GM23338 (cell line): ENCODE data around the gene SORT1. TPM values are rescaled to one million over a fixed set of nuclear protein-coding genes. Genes with fewer than 3 reads are reported as not detected.

ENCODE experiments used
- ATAC-seq: fragments of 200-7000 bp; cut with Tn5 transposase; 3 replicates; pipeline ENCODE4 v1.9.1; 2020
- DNase-seq: peaks from one replicate; pipeline ENCODE4 v3.0.0-alpha.2; 2015; ENCODE audit warnings: low spot score
- H2AFZ ChIP-seq: fragments of 200-600 bp; sonication (generic); 2 replicates; pipeline ENCODE4 v1.8.0; 2016; ENCODE audit warnings: antibody characterized with exemption, mild to moderate bottlenecking, moderate library complexity
- H3F3A ChIP-seq: fragments of 200-600 bp; sonication (generic); replicated peaks from 2 replicates; pipeline ENCODE4 v1.8.0; 2017; ENCODE audit warnings: antibody characterized with exemption, mixed run types, low read depth
- H3K27ac ChIP-seq: fragments of 200-600 bp; sonication (generic); 2 replicates; pipeline ENCODE4 v1.6.1; 2016; ENCODE audit warnings: low read depth
- H3K27me3 ChIP-seq: fragments of 200-600 bp; sonication (generic); 2 replicates; pipeline ENCODE4 v1.8.0; 2016; ENCODE audit warnings: mild to moderate bottlenecking, mixed run types, moderate library complexity; ENCODE audit not compliant: insufficient read depth
- H3K36me3 ChIP-seq: fragments of 200-600 bp; sonication (generic); 2 replicates; pipeline ENCODE4 v1.8.0; 2016; ENCODE audit warnings: mild to moderate bottlenecking; ENCODE audit not compliant: insufficient read depth
- H3K4me1 ChIP-seq: fragments of 200-600 bp; sonication (generic); 2 replicates; pipeline ENCODE4 v1.8.0; 2016; ENCODE audit warnings: mild to moderate bottlenecking, moderate library complexity; ENCODE audit not compliant: insufficient read depth
- H3K4me2 ChIP-seq: fragments of 200-600 bp; sonication (generic); 2 replicates; pipeline ENCODE4 v1.7.1; 2017; ENCODE audit warnings: mixed run types
- H3K4me3 ChIP-seq: fragments of 200-600 bp; sonication (generic); 2 replicates; pipeline ENCODE4 v1.6.1; 2016; ENCODE audit warnings: mixed run types
- H3K79me2 ChIP-seq: fragments of 200-600 bp; sonication (generic); replicated peaks from 2 replicates; pipeline ENCODE4 v1.8.0; 2017; ENCODE audit warnings: mild to moderate bottlenecking; ENCODE audit not compliant: insufficient read depth
- H3K9me2 ChIP-seq: fragments of 200-600 bp; sonication (generic); 2 replicates; pipeline ENCODE4 v1.8.0; 2017; ENCODE audit not compliant: insufficient read depth
- H4K20me1 ChIP-seq: fragments of 200-600 bp; sonication (generic); replicated peaks from 2 replicates; pipeline ENCODE4 v1.8.0; 2017; ENCODE audit warnings: mild to moderate bottlenecking; ENCODE audit not compliant: insufficient read depth
- H3K27ac Mint-ChIP-seq: 2 replicates; pipeline ENCODE4 v1.8.0; 2020; ENCODE audit warnings: inconsistent platforms, mild to moderate bottlenecking, moderate library complexity, mixed read lengths
- H3K27me3 Mint-ChIP-seq: 3 replicates; pipeline ENCODE4 v1.8.0; 2022; ENCODE audit warnings: low read depth, mild to moderate bottlenecking, moderate library complexity, mixed read lengths, inconsistent platforms; ENCODE audit not compliant: insufficient read depth, poor library complexity
- H3K36me3 Mint-ChIP-seq: 3 replicates; pipeline ENCODE4 v1.8.0; 2021; ENCODE audit warnings: low read depth, mild to moderate bottlenecking, inconsistent platforms, moderate library complexity, mixed read lengths
- H3K4me1 Mint-ChIP-seq: 3 replicates; pipeline ENCODE4 v1.8.0; 2020; ENCODE audit warnings: mild to moderate bottlenecking, inconsistent platforms, mixed read lengths
- H3K4me3 Mint-ChIP-seq: 3 replicates; pipeline ENCODE4 v1.8.0; 2021; ENCODE audit warnings: moderate library complexity, mild to moderate bottlenecking, inconsistent platforms, mixed read lengths
- H3K9me3 Mint-ChIP-seq: 3 replicates; pipeline ENCODE4 v1.8.0; 2020; ENCODE audit warnings: moderate library complexity, mild to moderate bottlenecking, inconsistent platforms, mixed read lengths
- CTCF ChIP-seq, 2 experiments: fragments of 200-600 bp in 1 of 2; sonication (generic) in 1 of 2; conservative IDR thresholded peaks; 2 replicates each; pipeline versions ENCODE4 v1.5.1 to v1.6.1; 2016 to 2017; ENCODE audit warnings: antibody characterized with exemption in 2 of 2, low read depth in 2 of 2, mild to moderate bottlenecking in 2 of 2, moderate library complexity in 1 of 2
- ETS1 ChIP-seq: IDR thresholded peaks from 2 replicates; pipeline ENCODE4 v1.6.1; 2016; ENCODE audit warnings: antibody characterized with exemption
- EZH2 ChIP-seq: fragments of 200-600 bp; sonication (generic); IDR thresholded peaks from one replicate; pipeline ENCODE4 v1.8.0; 2017; ENCODE audit warnings: antibody characterized with exemption, mild to moderate bottlenecking, low read depth; ENCODE audit not compliant: unreplicated experiment
- EZH2phosphoT487 ChIP-seq: fragments of 200-600 bp; sonication (generic); IDR thresholded peaks from one replicate; pipeline ENCODE4 v1.8.1; 2018; ENCODE audit warnings: antibody characterized with exemption; ENCODE audit not compliant: unreplicated experiment
- JUNB ChIP-seq: IDR thresholded peaks from one replicate; pipeline ENCODE4 v1.6.1; 2016; ENCODE audit warnings: antibody characterized with exemption; ENCODE audit not compliant: unreplicated experiment
- ZNF331 ChIP-seq: fragments of 250-450 bp; sonication (Bioruptor Pico); IDR thresholded peaks from 2 replicates; pipeline ENCODE4 v1.5.0; 2020; ENCODE audit warnings: low read depth, mild to moderate bottlenecking, moderate library complexity
- ZNF462 ChIP-seq: fragments of 250-450 bp; sonication (Bioruptor Pico); IDR thresholded peaks from 2 replicates; pipeline ENCODE4 v1.5.0; 2020; ENCODE audit warnings: mild to moderate bottlenecking, moderate library complexity
- polyA plus RNA-seq: library from polyadenylated mRNA; unstranded; fragments of >200 nt; fragmentation: Nextera tagmentation; extraction: Ambion mirVana; gene quantifications from 2 replicates; pipeline ENCODE4 v1.2.1, GENCODE V29; 2016
- total RNA-seq: library from RNA; depleted of rRNA; stranded (reverse); fragments of >200 nt; shearing (Covaris generic); gene quantifications from 2 replicates; pipeline ENCODE4 v1.2.3, GENCODE V29; 2014

The SORT1 gene
- total and polyA plus RNA-seq, 2 experiments from 2014 or later, result 10.9 to 55.4 TPM

- H3K4me2 ChIP-seq, result no peak overlapping the region
- TF ChIP-seq ZNF331 (CRISPR knock-in tag) (no peak), CTCF (conservative IDR thresholded peaks at IDR 0.05; ENCODE audit: low read depth in 2 of 2) (no peak)
Measured at GRCh38 chr1:109412551-109412950, 14.8 kb upstream of the SORT1 start.

GRCh38 chr1:109404838-109405237, 7.1 kb upstream of the SORT1 start:
- ATAC-seq (no peak), DNase-seq (no peak)
- no peaks in the 10 kb centered on the region; the same call in 1 of the 2 replicates for H3F3A ChIP-seq
- H3K27me3 ChIP-seq, result no peaks in the 10 kb centered on the region
- no peaks in the 10 kb centered on the region for H3K4me1 Mint-ChIP-seq
- peaks cover 49% of the 10 kb centered on the region for H3K36me3 Mint-ChIP-seq
- no peak overlapping the region for H3K4me3 Mint-ChIP-seq
- H3K36me3 ChIP-seq, result peaks cover 18% of the 10 kb centered on the region
- peaks cover 3% of the 10 kb centered on the region for H3K27me3 Mint-ChIP-seq
- no peak overlapping the region for H2AFZ ChIP-seq
- H3K9me2 ChIP-seq, result no peaks in the 10 kb centered on the region
- peaks cover 24% of the 10 kb centered on the region for H4K20me1 ChIP-seq
- H3K9me3 Mint-ChIP-seq, result no peaks in the 10 kb centered on the region
- H3K27ac ChIP-seq, result no peak overlapping the region
- TF ChIP-seq EZH2 (no peak), JUNB (no peak)
- H3K4me1 ChIP-seq, result no peaks in the 10 kb centered on the region; the same call in 1 of the 2 replicates
- H3K4me2 ChIP-seq, result no peak overlapping the region
- H3K27ac Mint-ChIP-seq, result no peak overlapping the region
- peaks cover 18% of the 10 kb centered on the region; the same call in 1 of the 2 replicates for H3K79me2 ChIP-seq
- H3K4me3 ChIP-seq, result no peak overlapping the region

More at GRCh38 chr1:109412551-109412950, 14.8 kb upstream of the SORT1 start:
- H3K27ac Mint-ChIP-seq, result no peak overlapping the region
- Histone ChIP-seq H3F3A (no peaks in the 10 kb centered on the region), H4K20me1 (peaks cover 40% of the 10 kb centered on the region), H3K79me2 (peaks cover 66% of the 10 kb centered on the region), H3K27me3 (no peaks in the 10 kb centered on the region), H2AFZ (no peak overlapping the region), H3K36me3 (peaks cover 67% of the 10 kb centered on the region), H3K9me2 (no peaks in the 10 kb centered on the region), H3K27ac (no peak overlapping the region), H3K4me1 (no peaks in the 10 kb centered on the region), H3K4me3 (no peak overlapping the region)
- 0 out of 3 replicates have a peak, but pooled peaks cover 2% of the 10 kb centered on the region for H3K4me1 Mint-ChIP-seq
- no peaks in the 10 kb centered on the region for H3K27me3 Mint-ChIP-seq
- no peak for ATAC-seq
- no peaks in the 10 kb centered on the region for H3K9me3 Mint-ChIP-seq
- DNase-seq, result no peak
- peaks cover 86% of the 10 kb centered on the region for H3K36me3 Mint-ChIP-seq
- H3K4me3 Mint-ChIP-seq, result no peak overlapping the region

GRCh38 chr1:109402025-109402424, 4.3 kb upstream of the SORT1 start:
- no peak overlapping the region for H2AFZ ChIP-seq
- peaks cover 9% of the 10 kb centered on the region for H3K27me3 Mint-ChIP-seq
- no peak overlapping the region for H3K27ac ChIP-seq
- no peaks in the 10 kb centered on the region for H3K27me3 ChIP-seq
- no peak overlapping the region for H3K4me3 Mint-ChIP-seq
- peaks cover 13% of the 10 kb centered on the region for H3K4me1 Mint-ChIP-seq
- no peaks in the 10 kb centered on the region for H3K9me2 ChIP-seq
- ATAC-seq (no peak), DNase-seq (no peak)
- H4K20me1 ChIP-seq, result peaks cover 10% of the 10 kb centered on the region
- H3K9me3 Mint-ChIP-seq, result no peaks in the 10 kb centered on the region
- no peak overlapping the region for H3K4me2 ChIP-seq
- H3K27ac Mint-ChIP-seq, result no peak overlapping the region
- H3F3A ChIP-seq, result peaks cover 9% of the 10 kb centered on the region
- H3K79me2 ChIP-seq, result peaks cover 8% of the 10 kb centered on the region
- peaks cover 8% of the 10 kb centered on the region for H3K36me3 ChIP-seq
- H3K36me3 Mint-ChIP-seq, result peaks cover 27% of the 10 kb centered on the region
- no peak overlapping the region for H3K4me3 ChIP-seq
- peaks cover 10% of the 10 kb centered on the region for H3K4me1 ChIP-seq
- TF ChIP-seq EZH2 (no peak), EZH2phosphoT487 (no peak), ETS1 (no peak), JUNB (no peak), ZNF462 (CRISPR knock-in tag) (no peak)
